ENCODE results near the gene PHF14. TPM values are rescaled to one million over a fixed set of nuclear protein-coding genes. Genes with fewer than 3 reads are reported as not detected.

PHF14 gene
- total RNA-seq, 4 donors from 2014 or later = 18.5 to 30.6 (median 23.4) TPM

- DNase-seq (ENCODE audit: low spot score in 2 of 2) = no peak
- H3K4me3 ChIP-seq (ENCODE audit: low read depth, poor library complexity, severe bottlenecking) = no peak overlapping the region
- WGBS, 2 donors = 98% methylated on average over 3 of the region's 3 CpGs
- TF ChIP-seq POLR2A (IDR thresholded peaks at IDR 0.05) (no peak), CTCF (IDR thresholded peaks at IDR 0.05) (no peak)
- intact Hi-C loops (cut with DNase I; ENCODE audit: low total_unique reads) = no loop called here
These were observed 146.5 kb downstream of the PHF14 start for GRCh38 chr7:11120068-11120664.

GRCh38 chr7:11120675-11121220 lies 147.1 kb downstream of the PHF14 start:
- TF ChIP-seq CTCF (IDR thresholded peaks at IDR 0.05) (no peak), POLR2A (IDR thresholded peaks at IDR 0.05) (no peak)
- intact Hi-C loops (cut with DNase I; ENCODE audit: low total_unique reads) = no loop called here
- H3K4me3 ChIP-seq (ENCODE audit: low read depth, poor library complexity, severe bottlenecking) = no peak overlapping the region
- DNase-seq (ENCODE audit: low spot score in 2 of 2) = no peak
- 88 to 92% methylated on average over 3 of the region's 3 CpGs for WGBS, 2 donors

GRCh38 chr7:11124856-11125559 lies 151.3 kb downstream of the PHF14 start:
- H3K4me3 ChIP-seq (ENCODE audit: low read depth, poor library complexity, severe bottlenecking) = no peak overlapping the region
- WGBS, 2 donors = 90 to 95% methylated on average over 2 of the region's 2 CpGs
- no peak for TF ChIP-seq POLR2A (IDR thresholded peaks at IDR 0.05)
- TF ChIP-seq CTCF (IDR thresholded peaks at IDR 0.05) = no peak
- DNase-seq (ENCODE audit: low spot score in 2 of 2) = no peak
- intact Hi-C loops (cut with DNase I; ENCODE audit: low total_unique reads) = no loop called here

GRCh38 chr7:11127114-11127785 lies 153.6 kb downstream of the PHF14 start:
- no peak for TF ChIP-seq CTCF (IDR thresholded peaks at IDR 0.05)
- TF ChIP-seq POLR2A (IDR thresholded peaks at IDR 0.05) = no peak
- no peak overlapping the region for H3K4me3 ChIP-seq (ENCODE audit: low read depth, poor library complexity, severe bottlenecking)
- DNase-seq (ENCODE audit: low spot score in 2 of 2) = no peak
- WGBS, 2 donors = 82 to 84% methylated on average over 3 of the region's 3 CpGs
- intact Hi-C loops (cut with DNase I; ENCODE audit: low total_unique reads) = no loop called here

GRCh38 chr7:11127988-11128387 lies 154.3 kb downstream of the PHF14 start:
- intact Hi-C loops (cut with DNase I; ENCODE audit: low total_unique reads) = no loop called here
- DNase-seq (ENCODE audit: low spot score in 2 of 2) = no peak
- TF ChIP-seq POLR2A (IDR thresholded peaks at IDR 0.05) = no peak
- TF ChIP-seq CTCF (IDR thresholded peaks at IDR 0.05) = no peak
- no peak overlapping the region for H3K4me3 ChIP-seq (ENCODE audit: low read depth, poor library complexity, severe bottlenecking)
